IPS-15b (cell line): ENCODE measurements around the gene GLB1L.

Experiments
- H3K27me3 ChIP-seq: one replicate; pipeline ENCODE4 v1.6.1; 2013; ENCODE audit warnings: low read length; ENCODE audit not compliant: control insufficient read depth, insufficient read depth
- H3K36me3 ChIP-seq: one replicate; pipeline ENCODE4 v1.6.1; 2013; ENCODE audit warnings: low read length; ENCODE audit not compliant: control insufficient read depth, insufficient read depth
- H3K4me1 ChIP-seq: one replicate; pipeline ENCODE4 v1.6.1; 2013; ENCODE audit warnings: mild to moderate bottlenecking, low read length; ENCODE audit not compliant: control insufficient read depth, insufficient read depth
- H3K4me3 ChIP-seq: one replicate; pipeline ENCODE4 v1.5.1; 2013; ENCODE audit warnings: low read depth, low read length
- H3K9ac ChIP-seq: one replicate; pipeline ENCODE4 v1.6.1; 2013; ENCODE audit warnings: low read depth, mild to moderate bottlenecking, low read length
- H3K9me3 ChIP-seq: one replicate; pipeline ENCODE4 v1.6.1; 2013; ENCODE audit warnings: mild to moderate bottlenecking, low read length; ENCODE audit not compliant: control insufficient read depth, insufficient read depth

The GLB1L gene

DNA sequence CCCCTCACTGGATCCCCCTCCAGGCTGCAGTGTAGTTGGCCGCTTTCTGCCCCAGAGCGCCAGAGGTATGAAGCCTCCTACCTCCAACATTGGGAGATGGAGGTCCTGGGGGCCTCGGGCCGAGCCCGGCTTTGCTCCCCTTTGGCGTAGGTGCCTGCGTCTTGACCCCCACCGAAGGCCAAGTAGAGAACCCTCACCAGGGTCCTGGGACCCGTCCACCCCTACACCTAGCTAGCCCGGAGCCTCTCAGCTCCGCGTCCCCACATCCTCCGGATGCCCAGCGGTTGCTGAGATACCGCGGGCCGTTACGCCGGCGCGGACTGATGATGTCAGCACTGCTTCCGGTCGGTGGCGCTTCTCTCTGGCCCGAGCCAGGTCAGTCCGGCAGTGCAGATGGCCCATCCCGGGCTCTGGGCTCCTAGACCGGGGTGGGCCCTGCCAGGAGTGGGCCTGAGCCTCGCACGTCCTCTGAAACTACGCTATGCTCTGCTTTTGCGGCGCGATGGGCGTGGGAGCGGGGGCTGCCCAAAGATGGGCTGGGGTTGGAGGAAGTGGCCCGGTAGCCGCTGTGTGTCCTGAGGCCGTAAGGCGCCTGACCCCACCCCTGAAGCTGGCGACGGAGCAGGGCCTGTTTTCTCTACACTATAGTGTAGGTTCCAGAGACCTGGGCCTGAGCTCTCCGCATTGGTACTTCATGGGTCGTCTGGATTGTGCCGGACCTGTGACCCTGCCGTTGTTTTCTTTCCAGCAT lies at the start of gene GLB1L, which contains the start of gene STK16:
GLB1L (minus strand) TSS at position 297 of the 751 bp plus-strand sequence. CDS start 1,871 bp downstream, outside the sequence.
STK16 (plus strand) TSS at position 332 of the 751 bp plus-strand sequence. CDS start 521 bp downstream, outside the sequence.
- Histone ChIP-seq H3K9ac (peak within 1 kb of the TSS; percentile 79), H3K4me3 (peak within 1 kb of the TSS; percentile 85), H3K36me3 (peaks cover 9% of the 10 kb centered on the region), H3K9me3 (no peaks in the 10 kb centered on the region), H3K4me1 (peaks cover 7% of the 10 kb centered on the region), H3K27me3 (no peaks in the 10 kb centered on the region)

DNA sequence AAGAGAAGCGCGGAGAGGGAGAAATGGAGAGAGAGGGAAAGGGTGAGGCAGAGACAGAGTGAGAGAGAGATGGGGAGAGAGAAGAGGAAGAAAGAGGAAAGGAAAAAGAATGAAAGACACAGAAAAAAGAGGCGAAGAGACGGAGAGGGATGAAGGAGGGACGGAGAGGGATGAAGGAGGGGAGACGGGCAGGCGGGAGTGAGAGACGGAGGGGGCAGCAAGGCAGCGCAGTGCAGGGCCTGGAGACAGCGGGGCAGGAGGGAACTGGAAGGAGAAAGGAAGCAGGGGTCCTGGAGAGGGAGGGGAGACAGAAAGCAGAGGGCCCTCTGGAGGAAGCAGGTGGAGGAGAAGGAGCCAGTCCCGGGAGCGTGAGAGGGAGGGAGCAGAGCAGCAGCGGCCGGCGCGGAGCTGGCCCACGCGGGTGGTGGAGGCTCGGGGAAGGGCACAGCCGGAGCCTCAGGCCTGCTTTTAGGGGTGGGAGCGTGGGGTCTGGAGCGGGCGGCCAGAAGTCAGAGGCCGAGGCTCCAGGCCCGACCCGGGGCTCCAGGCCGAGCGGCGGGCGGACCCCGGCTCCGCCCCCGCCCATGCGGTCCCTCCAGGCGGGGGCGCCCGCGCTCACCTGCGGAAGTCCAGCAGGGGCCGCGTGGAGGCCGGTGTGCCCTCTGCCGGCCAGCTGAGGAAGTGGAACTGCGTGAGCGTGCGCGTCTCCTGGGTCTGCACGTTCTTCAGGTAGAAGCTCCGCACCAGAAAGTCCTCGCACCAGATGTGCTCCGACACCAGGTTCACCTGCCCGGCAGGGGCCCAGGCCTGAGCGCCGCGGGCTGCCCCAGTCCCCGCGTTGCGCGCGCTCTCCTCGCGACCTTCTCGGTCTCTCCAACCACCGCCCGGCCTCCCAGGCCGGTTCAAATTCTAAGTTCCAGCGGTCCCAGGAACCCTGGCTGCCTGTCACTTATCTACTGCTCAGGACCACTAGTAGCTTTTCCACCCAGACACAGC lies 49.4 kb upstream of the GLB1L start:
- no peaks in the 10 kb centered on the region for H3K4me1 ChIP-seq
- peaks cover 3% of the 10 kb centered on the region for H3K36me3 ChIP-seq
- H3K4me3 ChIP-seq, result peak overlapping the region; percentile 69
- H3K9ac ChIP-seq, result peak overlapping the region; percentile 84
- peaks cover 24% of the 10 kb centered on the region for H3K27me3 ChIP-seq
- H3K9me3 ChIP-seq, result no peaks in the 10 kb centered on the region

DNA sequence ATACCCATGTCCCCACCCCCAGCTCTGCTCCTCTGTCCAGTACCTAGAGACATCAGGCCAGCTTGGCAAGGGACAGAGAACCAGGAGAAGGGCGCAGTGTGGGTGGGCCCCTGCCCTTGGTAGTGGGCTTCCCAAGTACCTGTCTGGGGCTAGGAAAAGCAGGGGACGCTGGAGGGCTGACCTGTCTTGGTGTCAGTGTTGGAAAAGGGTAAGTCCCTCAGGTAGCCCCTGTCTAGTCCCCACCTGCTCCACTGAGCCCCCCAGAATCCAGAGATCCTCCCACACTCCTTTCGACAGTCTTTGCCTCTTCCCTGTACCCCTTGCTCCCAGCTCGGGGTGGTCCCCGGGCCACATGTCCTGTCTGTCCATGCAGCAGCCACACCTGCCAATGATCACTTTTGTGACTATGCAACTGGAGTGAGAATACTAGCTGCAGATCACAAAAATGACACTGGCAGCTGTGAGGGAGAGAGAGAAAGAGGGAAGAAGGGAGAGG lies 48.5 kb upstream of the GLB1L start:
- H3K4me1 ChIP-seq, result no peaks in the 10 kb centered on the region
- no peaks in the 10 kb centered on the region for H3K9me3 ChIP-seq
- H3K9ac ChIP-seq, result no peak overlapping the region
- peaks cover 24% of the 10 kb centered on the region for H3K27me3 ChIP-seq
- H3K4me3 ChIP-seq, result peak overlapping the region; percentile 69
- peaks cover 3% of the 10 kb centered on the region for H3K36me3 ChIP-seq

DNA sequence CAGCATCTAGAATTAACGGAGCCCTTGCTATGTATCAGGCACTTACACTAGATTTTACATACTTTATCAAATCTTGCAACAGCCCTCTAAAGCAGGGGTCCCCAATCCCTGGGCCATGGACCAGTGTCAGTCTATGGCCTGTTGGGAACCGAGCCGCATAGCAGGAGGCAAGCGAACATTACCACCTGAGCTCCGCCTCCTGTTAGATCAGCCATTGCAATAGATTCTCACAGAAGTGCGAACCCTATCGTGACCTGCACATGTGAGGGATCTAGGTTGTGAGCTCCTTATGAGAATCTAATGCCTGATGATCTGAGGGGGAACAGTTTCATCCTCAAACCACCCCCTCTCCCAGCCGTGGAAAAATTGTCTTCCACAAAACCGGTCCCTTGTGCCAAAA lies 47.4 kb upstream of the GLB1L start:
- no peaks in the 10 kb centered on the region for H3K9me3 ChIP-seq
- H3K4me1 ChIP-seq, result no peaks in the 10 kb centered on the region
- no peak overlapping the region for H3K4me3 ChIP-seq
- H3K9ac ChIP-seq, result no peak overlapping the region
- peaks cover 3% of the 10 kb centered on the region for H3K36me3 ChIP-seq
- peaks cover 24% of the 10 kb centered on the region for H3K27me3 ChIP-seq

DNA sequence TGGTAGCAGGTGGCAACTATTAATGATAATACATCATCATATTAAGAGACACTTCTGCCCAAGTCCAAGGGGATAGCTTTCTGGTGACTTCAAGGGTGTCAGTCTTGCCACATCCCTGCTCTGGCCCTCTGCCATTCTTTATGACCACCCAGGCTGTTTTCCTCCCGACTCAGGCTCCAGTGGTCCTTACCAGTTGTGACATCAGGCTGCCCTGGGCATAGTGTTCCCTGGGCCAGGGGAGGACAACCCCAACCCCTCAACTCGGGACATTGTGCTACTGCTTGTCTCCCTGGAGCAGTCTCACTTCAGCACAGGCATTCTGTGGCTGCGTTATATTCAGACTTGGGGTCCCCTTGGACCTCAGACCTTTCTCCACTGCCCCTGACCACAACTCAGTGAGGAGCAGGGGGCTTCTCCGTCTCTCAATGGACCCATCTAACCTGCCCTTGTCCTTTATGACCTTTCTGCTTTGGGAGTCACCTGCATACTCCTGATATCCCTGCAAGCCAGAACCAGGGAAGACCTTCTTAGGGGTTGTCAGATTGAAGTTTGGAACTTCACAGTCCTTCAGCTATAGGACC lies 46.8 kb upstream of the GLB1L start:
- Histone ChIP-seq H3K4me1 (no peaks in the 10 kb centered on the region), H3K9me3 (no peaks in the 10 kb centered on the region), H3K36me3 (peaks cover 3% of the 10 kb centered on the region), H3K9ac (no peak overlapping the region), H3K4me3 (no peak overlapping the region), H3K27me3 (peaks cover 22% of the 10 kb centered on the region)

DNA sequence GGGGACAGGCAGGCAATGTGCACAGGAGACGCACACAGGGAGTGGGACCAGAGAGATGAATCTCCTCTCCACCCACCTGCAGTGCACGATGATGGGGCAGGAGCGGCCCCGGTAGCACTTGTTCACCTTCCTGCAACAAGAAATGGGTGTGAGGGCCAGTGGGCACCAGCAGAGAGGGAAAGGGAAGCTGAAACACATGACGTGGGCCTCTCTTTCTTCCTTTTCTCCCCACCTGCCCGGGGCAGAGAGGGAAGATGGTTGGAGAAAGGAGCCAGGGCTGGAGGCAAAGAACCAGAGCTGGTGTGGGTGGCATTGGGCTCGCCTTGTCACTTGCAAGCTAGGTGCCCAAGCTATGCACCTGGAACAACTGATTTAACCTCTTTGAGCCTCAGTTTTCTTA lies 46.1 kb upstream of the GLB1L start:
- H3K4me3 ChIP-seq, result no peak overlapping the region

DNA sequence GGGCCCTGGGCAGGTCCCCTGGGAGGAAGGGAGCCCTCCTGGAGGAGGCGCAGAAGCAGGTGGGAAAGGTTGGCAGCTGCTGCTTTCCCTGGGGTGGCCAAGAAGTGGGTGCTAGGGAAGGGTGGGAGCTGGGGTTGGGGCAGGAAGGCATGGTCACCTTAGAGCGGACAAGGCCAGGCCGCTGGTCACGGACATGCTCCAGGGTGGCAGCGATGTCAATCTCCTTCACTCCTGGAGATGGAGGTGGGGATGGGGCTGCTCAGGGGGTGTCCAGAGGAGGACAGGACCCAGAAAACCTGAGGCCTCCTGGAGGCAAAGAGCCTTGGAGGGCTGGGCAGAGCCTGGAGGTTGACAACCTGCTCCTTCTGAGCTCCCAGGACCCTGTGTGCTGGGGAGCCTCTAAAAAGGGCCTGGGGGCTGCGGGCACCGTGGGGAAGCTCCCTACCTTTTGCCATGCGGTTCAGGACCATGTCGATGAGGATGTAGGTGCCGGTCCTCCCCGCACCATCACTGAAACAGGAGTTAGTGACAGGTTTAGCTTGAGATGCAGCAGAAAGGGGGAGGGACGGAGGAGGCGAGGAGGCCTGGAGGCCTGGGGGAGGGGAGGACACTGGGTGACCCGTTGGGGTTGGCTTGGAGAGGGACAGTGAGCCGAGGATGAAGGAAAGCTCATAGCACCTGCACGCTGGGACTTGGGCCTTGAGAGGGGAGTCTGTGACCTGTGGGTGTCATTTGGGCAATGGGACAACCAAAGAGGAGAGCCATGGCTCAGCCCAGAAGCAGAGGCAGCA lies 45.3 kb upstream of the GLB1L start:
- Histone ChIP-seq H3K27me3 (peaks cover 17% of the 10 kb centered on the region), H3K9me3 (no peaks in the 10 kb centered on the region), H3K9ac (no peak overlapping the region), H3K4me3 (no peak overlapping the region), H3K4me1 (peaks cover 4% of the 10 kb centered on the region), H3K36me3 (no peaks in the 10 kb centered on the region)

More for the DNA sequence above, 46.1 kb upstream of the GLB1L start:
- H3K27me3 ChIP-seq, result peaks cover 22% of the 10 kb centered on the region
- H3K36me3 ChIP-seq, result peaks cover under 1% of the 10 kb centered on the region
- no peaks in the 10 kb centered on the region for H3K9me3 ChIP-seq
- H3K9ac ChIP-seq, result no peak overlapping the region
- H3K4me1 ChIP-seq, result peaks cover 4% of the 10 kb centered on the region

DNA sequence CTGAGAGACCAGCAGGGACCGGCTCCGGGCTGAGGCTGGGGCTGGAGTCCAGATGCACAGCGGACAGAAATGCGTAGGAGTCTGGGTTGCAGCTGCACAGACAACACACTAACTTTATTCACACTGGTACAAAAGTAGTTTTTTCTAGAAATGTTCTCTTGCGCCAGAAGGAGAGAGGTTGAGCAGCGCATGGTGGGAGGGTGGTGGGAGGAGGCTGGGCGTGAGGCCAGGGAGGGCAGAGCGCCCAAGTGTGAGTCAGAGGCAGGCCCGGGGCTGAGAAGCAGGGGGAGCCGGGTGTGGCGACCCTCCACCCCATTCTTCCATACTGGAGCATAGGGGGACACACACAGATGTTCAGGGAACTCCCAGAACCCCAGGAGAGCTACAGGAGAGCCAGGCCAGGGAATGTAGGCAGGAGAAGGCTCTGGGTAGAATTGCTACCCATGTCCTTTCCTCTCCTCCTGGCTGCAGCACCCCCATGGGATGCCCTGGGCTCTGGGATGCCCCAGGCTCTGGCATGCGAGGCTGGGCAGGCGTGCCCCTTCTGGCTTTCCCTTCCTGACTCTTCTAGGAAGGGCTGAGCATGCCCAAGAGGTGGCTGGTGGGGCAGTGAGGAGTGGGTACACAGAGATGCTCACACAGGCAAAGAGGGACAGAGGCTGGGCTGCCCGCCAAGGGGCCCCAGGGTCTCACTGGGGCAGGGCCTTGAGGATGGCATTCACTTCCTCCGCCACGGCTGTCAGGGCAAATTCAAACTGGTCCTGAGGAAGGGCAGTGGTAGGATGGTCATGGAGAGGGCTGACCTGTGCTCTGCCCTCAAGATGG lies 44.5 kb upstream of the GLB1L start:
- Histone ChIP-seq H3K4me3 (no peak overlapping the region), H3K9ac (no peak overlapping the region), H3K36me3 (no peaks in the 10 kb centered on the region), H3K27me3 (peaks cover 11% of the 10 kb centered on the region), H3K4me1 (peaks cover 4% of the 10 kb centered on the region), H3K9me3 (no peaks in the 10 kb centered on the region)

DNA sequence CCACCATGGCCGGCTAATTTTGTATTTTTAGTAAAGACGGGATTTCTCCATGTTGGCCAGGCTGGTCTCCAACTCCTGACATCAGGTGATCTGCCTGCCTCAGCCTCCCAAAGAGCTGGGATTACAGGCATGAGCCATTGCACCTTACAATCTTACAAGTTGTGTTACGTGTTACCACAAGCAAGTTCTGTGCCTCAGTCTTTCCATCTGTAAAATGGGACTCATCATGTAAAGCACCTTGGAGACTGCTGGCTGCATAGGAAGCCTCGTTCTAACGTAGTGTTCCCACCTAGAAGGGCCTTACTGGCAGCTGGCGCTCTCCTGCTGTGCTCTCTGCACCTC lies 43.9 kb upstream of the GLB1L start:
- Histone ChIP-seq H3K4me1 (peaks cover 4% of the 10 kb centered on the region), H3K27me3 (peaks cover 9% of the 10 kb centered on the region), H3K9me3 (no peaks in the 10 kb centered on the region), H3K36me3 (no peaks in the 10 kb centered on the region), H3K4me3 (no peak overlapping the region), H3K9ac (no peak overlapping the region)

DNA sequence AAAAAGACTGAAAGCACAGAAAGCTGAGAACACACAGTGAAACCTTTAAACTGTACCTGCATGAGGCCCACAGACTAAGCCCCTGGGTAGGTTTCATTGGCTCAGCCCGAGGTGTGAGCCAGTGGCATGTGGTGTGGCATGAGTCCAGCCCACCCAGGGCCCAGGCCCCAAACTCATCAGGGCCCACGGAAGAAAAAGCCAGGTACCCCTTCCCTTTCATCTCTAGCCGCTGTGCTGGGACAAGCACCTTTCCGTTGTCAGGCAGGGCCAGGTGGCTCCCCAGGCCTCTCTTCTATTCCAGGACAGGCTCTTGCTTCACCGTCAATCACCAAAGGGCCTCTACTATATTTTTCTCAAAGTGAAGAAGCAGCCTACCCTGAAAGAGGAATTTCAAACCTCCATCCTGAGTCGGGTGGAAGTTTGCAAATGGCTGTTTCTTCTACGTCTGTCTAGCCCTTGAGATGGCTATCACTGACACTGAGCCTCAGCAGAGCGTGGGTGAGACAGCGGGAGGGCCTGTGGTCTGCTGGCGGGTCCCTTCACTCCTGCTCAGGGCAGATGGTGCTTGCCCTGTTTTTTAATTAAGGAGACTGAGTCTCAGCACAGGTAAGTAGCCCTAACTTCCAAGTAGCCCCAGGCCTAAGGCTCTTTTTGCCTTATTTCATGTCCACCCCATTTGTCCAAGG lies 42.5 kb upstream of the GLB1L start:
- peaks cover 4% of the 10 kb centered on the region for H3K4me1 ChIP-seq
- H3K9ac ChIP-seq, result no peak overlapping the region
- H3K4me3 ChIP-seq, result no peak overlapping the region
- no peaks in the 10 kb centered on the region for H3K27me3 ChIP-seq
- no peaks in the 10 kb centered on the region for H3K36me3 ChIP-seq
- H3K9me3 ChIP-seq, result no peaks in the 10 kb centered on the region
